ENCODE results near the gene RBM20.

- TF ChIP-seq CTCF (optimal IDR thresholded peaks at IDR 0.05 in 1 of 3, IDR thresholded peaks at IDR 0.05 in 1 of 3, conservative IDR thresholded peaks at IDR 0.05 in 1 of 3; ENCODE audit: extremely low read depth in 1 of 3, insufficient read depth in 2 of 3, low read length in 3 of 3) (no peak), EZH2 (IDR thresholded peaks at IDR 0.05; ENCODE audit: low read length) (no peak)
These were observed 192.6 kb downstream of the RBM20 start for GRCh38 chr10:110836706-110837105.

All from keratinocyte (primary cell).